Measurements from ENCODE around the gene ATP10A. TPM values are rescaled to one million over a fixed set of nuclear protein-coding genes. Genes with fewer than 3 reads are reported as not detected.

Gene ATP10A
- total RNA-seq, 1 experiment from 2014 or later, result 0.02 TPM

- DNase-seq (ENCODE audit: low read depth, low spot score), result no peak
- Histone ChIP-seq H3K9ac (ENCODE audit: low read length) (no peak overlapping the region), H3K79me2 (ENCODE audit: insufficient read depth, low read length) (no peaks in the 10 kb centered on the region), H3K9me2 (ENCODE audit: insufficient read depth) (no peaks in the 10 kb centered on the region), H3K27me3 (ENCODE audit: insufficient read depth, low read length) (no peaks in the 10 kb centered on the region), H3K9me3 (ENCODE audit: control insufficient read depth in 1 of 2, insufficient read depth in 1 of 2, low read depth in 1 of 2, low read length in 2 of 2) (peaks cover 4 to 27% of the 10 kb centered on the region in 2 experiments; a peak in 2 of 4 replicates), H3K4me3 (replicated peaks in 1 of 2; ENCODE audit: low read depth in 1 of 2, low read length in 2 of 2) (no peak overlapping the region), H3K4me2 (ENCODE audit: low read length) (no peak overlapping the region), H3K27ac (ENCODE audit: low read depth, low read length) (no peak overlapping the region), H2AFZ (ENCODE audit: low read depth, low read length, poor library complexity, severe bottlenecking) (no peak overlapping the region), H3K4me1 (ENCODE audit: control insufficient read depth in 1 of 2, insufficient read depth in 2 of 2, low read length in 2 of 2) (no peaks in the 10 kb centered on the region), H3K36me3 (ENCODE audit: control insufficient read depth in 1 of 2, insufficient read depth in 2 of 2, low read length in 2 of 2) (no peaks in the 10 kb centered on the region), H4K20me1 (ENCODE audit: insufficient read depth) (no peaks in the 10 kb centered on the region)
- CTCF ChIA-PET, result no interaction called here
- intact Hi-C loops (cut with micrococcal nuclease), result no loop called here
- no peak for TF ChIP-seq ATF3 (IDR thresholded peaks at IDR 0.05)
- ATAC-seq, result no peak
- RAD21 ChIA-PET (ENCODE audit: low non-redundant PET in 1 of 2, low total read pairs in 2 of 2, uncharacterized antibody in 2 of 2, unreplicated experiment in 2 of 2), result no interaction called here
- POLR2A ChIA-PET, result no interaction called here
- BruUV-seq (replicated peaks), result no TSS peak
Observed at GRCh38 chr15:25711691-25712090, 151.4 kb downstream of the ATP10A start.

- H3K9ac ChIP-seq (ENCODE audit: low read length), result no peak overlapping the region
- no peak overlapping the region for H2AFZ ChIP-seq (ENCODE audit: low read depth, low read length, poor library complexity, severe bottlenecking)
- intact Hi-C loops (cut with micrococcal nuclease), result no loop called here
- DNase-seq (ENCODE audit: low read depth, low spot score) (no peak), ATAC-seq (no peak)
- ChIA-PET RAD21 (ENCODE audit: low non-redundant PET in 1 of 2, low total read pairs in 2 of 2, uncharacterized antibody in 2 of 2, unreplicated experiment in 2 of 2) (no interaction called here), CTCF (no interaction called here), POLR2A (no interaction called here)
- H3K27me3 ChIP-seq (ENCODE audit: insufficient read depth, low read length), result no peaks in the 10 kb centered on the region
- no peak overlapping the region for H3K4me3 ChIP-seq (replicated peaks in 1 of 2; ENCODE audit: low read depth in 1 of 2, low read length in 2 of 2)
- no TSS peak for BruUV-seq (replicated peaks)
- no peaks in the 10 kb centered on the region for H3K9me2 ChIP-seq (ENCODE audit: insufficient read depth)
- no peak overlapping the region for H3K4me2 ChIP-seq (ENCODE audit: low read length)
- H3K79me2 ChIP-seq (ENCODE audit: insufficient read depth, low read length), result no peaks in the 10 kb centered on the region
- peaks cover 4 to 22% of the 10 kb centered on the region in 2 experiments; a peak in 2 of 4 replicates for H3K9me3 ChIP-seq (ENCODE audit: control insufficient read depth in 1 of 2, insufficient read depth in 1 of 2, low read depth in 1 of 2, low read length in 2 of 2)
- no peaks in the 10 kb centered on the region for H3K4me1 ChIP-seq (ENCODE audit: control insufficient read depth in 1 of 2, insufficient read depth in 2 of 2, low read length in 2 of 2)
- H4K20me1 ChIP-seq (ENCODE audit: insufficient read depth), result no peaks in the 10 kb centered on the region
- no peak overlapping the region for H3K27ac ChIP-seq (ENCODE audit: low read depth, low read length)
- H3K36me3 ChIP-seq (ENCODE audit: control insufficient read depth in 1 of 2, insufficient read depth in 2 of 2, low read length in 2 of 2), result no peaks in the 10 kb centered on the region
- TF ChIP-seq CEBPB (IDR thresholded peaks at IDR 0.05; ENCODE audit: low read depth) (no peak), JUND (IDR thresholded peaks at IDR 0.05) (no peak), ZFX (IDR thresholded peaks at IDR 0.05) (no peak), ATF3 (IDR thresholded peaks at IDR 0.05) (no peak), SP1 (IDR thresholded peaks at IDR 0.05; ENCODE audit: low read depth) (no peak), POLR2A (IDR thresholded peaks at IDR 0.05; ENCODE audit: borderline replicate concordance, extremely low read depth, insufficient read depth, insufficient read length) (no peak), REST (IDR thresholded peaks at IDR 0.05; ENCODE audit: low read depth) (no peak), EZH2 (IDR thresholded peaks at IDR 0.05) (no peak), MAX (IDR thresholded peaks at IDR 0.05) (no peak), SRF (IDR thresholded peaks at IDR 0.05; ENCODE audit: low read depth) (no peak), ELF1 (IDR thresholded peaks at IDR 0.05; ENCODE audit: borderline replicate concordance, low read depth) (no peak), POLR2AphosphoS5 (IDR thresholded peaks at IDR 0.05; ENCODE audit: low read depth, low read length) (no peak), TCF7L2 (IDR thresholded peaks at IDR 0.05; ENCODE audit: borderline replicate concordance, extremely low read depth, insufficient read depth, insufficient read length) (no peak), RAD21 (IDR thresholded peaks at IDR 0.05; ENCODE audit: low read depth) (no peak), FOSL1 (IDR thresholded peaks at IDR 0.05; ENCODE audit: low read depth) (no peak), ZBTB33 (IDR thresholded peaks at IDR 0.05; ENCODE audit: extremely low read depth, insufficient replicate concordance, low read length) (no peak)
Observed at GRCh38 chr15:25711164-25711563, 152.0 kb downstream of the ATP10A start.
